Hematopoietic multipotent progenitor cell treated with erythropoietin and hydrocortisone succinate and interleukin-3 and kit ligand, for 15 days (in vitro differentiated cells): ENCODE measurements around the gene SNRNP25.

Experiments used
- DNase-seq: peaks from one replicate; pipeline ENCODE4 v3.0.0-alpha.2; 2015; ENCODE audit warnings: low spot score

SNRNP25 gene

DNA sequence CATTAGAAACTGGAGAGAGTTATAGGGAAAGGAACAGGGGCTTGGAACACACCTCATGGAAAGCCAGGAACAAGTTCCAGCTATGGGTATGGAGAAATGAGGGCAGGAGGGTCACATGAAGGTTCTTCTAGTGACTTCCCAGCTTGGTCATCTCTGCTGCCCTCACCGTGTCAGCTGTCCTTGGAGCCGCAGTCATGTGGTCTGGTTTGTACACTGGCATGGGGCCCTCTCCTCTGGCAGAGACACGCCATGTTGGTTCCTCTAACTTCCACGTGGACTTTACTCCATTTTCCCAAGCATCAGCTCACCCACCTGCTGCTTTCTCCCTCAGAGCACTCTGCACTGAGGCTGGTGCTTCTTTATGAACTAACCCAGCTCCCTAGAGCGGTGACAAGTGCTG is 50.7 kb downstream of the SNRNP25 start:
- no peak for DNase-seq

DNA sequence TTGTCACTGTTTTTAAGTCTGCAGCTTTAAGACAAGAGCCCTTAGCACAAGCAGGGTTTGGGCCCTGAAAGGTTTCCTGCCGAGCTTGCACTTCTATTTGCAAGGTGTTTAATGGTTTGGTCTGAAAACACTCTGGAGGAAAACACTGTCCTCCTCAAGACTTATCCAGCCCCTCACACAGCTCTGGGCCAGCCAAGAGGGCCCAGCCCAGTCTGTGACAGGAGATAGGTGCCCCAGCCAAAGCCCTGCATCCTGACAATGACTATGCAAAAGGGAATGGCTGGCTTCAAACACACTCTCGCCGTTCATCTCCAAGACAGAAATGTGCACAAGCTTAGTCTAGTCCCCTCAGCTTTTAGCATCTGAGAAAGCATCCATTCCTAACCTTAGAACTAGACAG is 51.3 kb downstream of the SNRNP25 start:
- peak; percentile 97 for DNase-seq

DNA sequence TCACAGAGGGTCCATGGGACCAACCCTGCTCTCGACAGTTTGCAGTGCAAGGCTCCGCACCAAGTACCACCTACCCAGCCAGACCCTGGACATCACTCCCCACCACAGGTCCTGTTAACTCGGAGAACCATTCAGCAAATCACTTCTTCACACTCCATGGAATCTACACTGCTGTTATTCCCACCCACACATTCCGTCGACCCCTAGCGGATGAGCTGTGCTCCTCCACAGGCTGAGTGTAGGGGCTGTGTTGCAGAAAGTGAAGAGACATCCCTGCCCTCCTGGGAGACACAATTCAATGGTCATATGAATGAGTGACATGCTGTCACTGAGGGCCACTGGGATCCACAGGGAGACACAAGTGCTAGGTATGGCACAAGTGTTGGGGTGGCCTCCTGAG is 51.9 kb downstream of the SNRNP25 start:
- DNase-seq, result peak; percentile 59

DNA sequence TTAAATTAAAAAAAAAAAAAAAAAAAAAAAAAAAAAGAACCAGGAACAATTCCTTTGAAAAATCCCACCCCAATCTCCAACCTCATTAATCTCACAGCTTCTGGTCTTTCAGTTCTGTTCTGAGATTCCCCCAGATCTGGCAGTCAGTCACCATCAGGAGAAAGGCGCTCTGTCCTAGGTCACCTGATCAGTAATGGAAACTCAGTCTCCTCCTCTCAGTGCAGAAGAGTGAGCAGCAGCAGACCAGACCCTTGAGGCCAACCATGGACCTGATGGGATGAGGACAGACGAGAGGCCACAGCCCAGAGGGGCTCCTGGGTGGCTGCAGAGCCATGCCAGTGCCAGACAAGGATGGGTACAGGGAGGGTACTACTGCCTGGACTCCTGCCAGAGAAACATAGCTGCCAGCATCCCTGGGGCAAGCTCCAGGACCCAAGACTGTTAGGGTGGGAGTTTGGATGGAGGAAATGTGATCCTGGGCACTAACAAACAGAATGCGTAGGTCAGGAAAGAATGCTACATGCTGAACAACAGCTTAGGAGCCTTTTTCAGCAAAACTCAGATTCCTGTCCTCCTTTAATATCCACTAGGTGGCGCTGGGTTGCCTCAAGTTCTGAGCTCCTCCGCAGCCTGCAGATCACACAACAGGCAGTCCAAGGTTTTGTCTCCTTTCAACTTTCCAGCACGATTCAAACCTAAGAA is 53.1 kb downstream of the SNRNP25 start:
- DNase-seq, result peak; percentile 95
